NCI-H460 (cell line): ENCODE results near the gene FGD2. TPM values are rescaled to one million over a fixed set of nuclear protein-coding genes. Genes with fewer than 3 reads are reported as not detected.

Experiments
- total RNA-seq: library from RNA; depleted of rRNA; stranded (reverse); fragments of >200 nt; shearing (Covaris generic); gene quantifications from 2 replicates; pipeline ENCODE4 v1.2.3, GENCODE V29; 2014; rRNA removed

The FGD2 gene
- total RNA-seq, 1 experiment from 2014 or later = 0.10 TPM

Other genes starting within 250 kb of the FGD2 start
- 0.07 and 0.63 TPM in 2 replicates for gene CPNE5, start 166.2 kb upstream of the FGD2 start, total RNA-seq
- 44.7 and 47.7 TPM in 2 replicates for gene PPIL1, start 130.9 kb upstream of the FGD2 start, total RNA-seq
- gene C6orf89, start 119.7 kb upstream of the FGD2 start, total RNA-seq = 21.9 and 22.4 TPM in 2 replicates
- 0.07 TPM in 1 of 2 replicates, not detected in the other for gene PI16, start 50.9 kb upstream of the FGD2 start, total RNA-seq
- gene MTCH1, start 19.5 kb upstream of the FGD2 start, total RNA-seq = 191 and 198 TPM in 2 replicates
- gene PIM1, start 164.5 kb downstream of the FGD2 start, total RNA-seq = 14.2 and 17.8 TPM in 2 replicates